ENCODE data around the gene IFT122. TPM values are rescaled to one million over a fixed set of nuclear protein-coding genes. Genes with fewer than 3 reads are reported as not detected.
A peak's percentile ranks its signal among the peaks of the same experiment; 100 is the strongest.

IFT122 gene
- total and polyA plus RNA-seq, 9 donors, result 20.8 to 58.1 (median 45.6) TPM

DNA sequence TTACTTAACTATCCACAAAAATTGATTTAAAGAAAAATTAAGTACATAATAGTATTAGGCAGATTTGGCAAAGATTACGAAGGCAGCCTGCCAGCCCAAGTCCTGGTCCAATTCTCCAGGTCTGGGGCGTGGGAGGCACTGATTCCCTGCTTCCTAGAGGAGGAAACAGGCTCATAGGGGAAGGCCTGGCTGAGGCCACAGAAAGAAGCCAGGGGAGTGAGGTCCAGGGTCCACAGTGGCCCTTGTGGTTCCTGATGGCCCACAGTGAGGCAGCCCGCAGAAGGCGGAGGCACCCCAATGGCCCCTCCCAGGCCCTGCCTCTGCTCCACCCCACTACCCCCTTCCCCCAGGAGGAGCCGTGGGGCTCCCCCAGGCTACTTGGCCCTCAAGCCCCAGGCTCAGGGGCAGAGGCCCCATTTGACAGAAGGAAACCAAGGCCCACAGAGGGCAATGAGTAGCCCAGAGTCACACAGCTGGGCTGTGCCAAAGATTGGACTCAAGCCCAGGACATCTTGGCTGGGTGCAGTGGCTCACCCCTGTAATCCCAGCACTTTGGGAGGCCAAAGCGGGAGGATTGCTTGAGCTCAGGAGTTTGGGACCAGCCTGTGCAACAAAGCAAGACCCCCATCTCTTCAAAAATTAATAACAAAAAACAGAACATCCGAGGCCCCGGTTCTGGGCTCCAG lies 124.0 kb downstream of the IFT122 start:
- intact Hi-C loops (cut with DNase I), result loop anchor here in 2 of 4 donors (5.0 to 10.0 kb wide), 3 partner anchors 33 to 72 kb away; no protein-coding TSS in a partner anchor
- WGBS, 3 donors, result 55 to 62% (median 62%) methylated on average over 7 to 8 of the region's 8 CpGs
- no peak overlapping the region for H3K4me3 ChIP-seq
- no peaks in the 10 kb centered on the region for H3K36me3 ChIP-seq
- no peaks in the 10 kb centered on the region for H3K27me3 ChIP-seq
- DNase-seq, result no peak
- H3K4me1 ChIP-seq (ENCODE audit: insufficient read depth), result peaks cover 24% of the 10 kb centered on the region
- no peak for TF ChIP-seq EP300 (IDR thresholded peaks at IDR 0.05)
- TF ChIP-seq, protein P1, sequence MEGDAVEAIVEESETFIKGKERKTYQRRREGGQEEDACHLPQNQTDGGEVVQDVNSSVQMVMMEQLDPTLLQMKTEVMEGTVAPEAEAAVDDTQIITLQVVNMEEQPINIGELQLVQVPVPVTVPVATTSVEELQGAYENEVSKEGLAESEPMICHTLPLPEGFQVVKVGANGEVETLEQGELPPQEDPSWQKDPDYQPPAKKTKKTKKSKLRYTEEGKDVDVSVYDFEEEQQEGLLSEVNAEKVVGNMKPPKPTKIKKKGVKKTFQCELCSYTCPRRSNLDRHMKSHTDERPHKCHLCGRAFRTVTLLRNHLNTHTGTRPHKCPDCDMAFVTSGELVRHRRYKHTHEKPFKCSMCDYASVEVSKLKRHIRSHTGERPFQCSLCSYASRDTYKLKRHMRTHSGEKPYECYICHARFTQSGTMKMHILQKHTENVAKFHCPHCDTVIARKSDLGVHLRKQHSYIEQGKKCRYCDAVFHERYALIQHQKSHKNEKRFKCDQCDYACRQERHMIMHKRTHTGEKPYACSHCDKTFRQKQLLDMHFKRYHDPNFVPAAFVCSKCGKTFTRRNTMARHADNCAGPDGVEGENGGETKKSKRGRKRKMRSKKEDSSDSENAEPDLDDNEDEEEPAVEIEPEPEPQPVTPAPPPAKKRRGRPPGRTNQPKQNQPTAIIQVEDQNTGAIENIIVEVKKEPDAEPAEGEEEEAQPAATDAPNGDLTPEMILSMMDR (IDR thresholded peaks at IDR 0.05), result no peak
- no peak for TF ChIP-seq POLR2A (IDR thresholded peaks at IDR 0.05)
- peak overlapping the region; percentile 39 to 49 for H3K27ac ChIP-seq
- H3K9me3 ChIP-seq, result no peaks in the 10 kb centered on the region

GRCh38 chr3:129564981-129565644 lies 125.1 kb downstream of the IFT122 start:
- Histone ChIP-seq H3K4me3 (no peak overlapping the region), H3K4me1 (ENCODE audit: insufficient read depth) (peaks cover 21% of the 10 kb centered on the region), H3K9me3 (no peaks in the 10 kb centered on the region), H3K27ac (no peak overlapping the region), H3K36me3 (no peaks in the 10 kb centered on the region), H3K27me3 (no peaks in the 10 kb centered on the region)
- WGBS, 3 donors, result 91 to 94% (median 93%) methylated on average over 21 of the region's 21 CpGs
- DNase-seq, result no peak
- intact Hi-C loops (cut with DNase I), result loop anchor here in 2 of 4 donors (5.0 to 10.0 kb wide), 3 partner anchors 32 to 73 kb away; no protein-coding TSS in a partner anchor
- TF ChIP-seq, protein P1 (IDR thresholded peaks at IDR 0.05), result no peak
- no peak for TF ChIP-seq EP300 (IDR thresholded peaks at IDR 0.05)
- TF ChIP-seq POLR2A (IDR thresholded peaks at IDR 0.05), result no peak

GRCh38 chr3:129565902-129566301 lies 125.9 kb downstream of the IFT122 start:
- peaks cover 17% of the 10 kb centered on the region for H3K4me1 ChIP-seq (ENCODE audit: insufficient read depth)
- H3K36me3 ChIP-seq, result no peaks in the 10 kb centered on the region
- intact Hi-C loops (cut with DNase I), result loop anchor here in 1 of 4 donors (10.0 kb wide), 1 partner anchor 71 kb away; no protein-coding TSS in a partner anchor
- H3K27me3 ChIP-seq, result no peaks in the 10 kb centered on the region
- no peak overlapping the region for H3K27ac ChIP-seq
- no peak for TF ChIP-seq POLR2A (IDR thresholded peaks at IDR 0.05)
- TF ChIP-seq, protein P1 (IDR thresholded peaks at IDR 0.05), result no peak
- TF ChIP-seq EP300 (IDR thresholded peaks at IDR 0.05), result no peak
- no peak for DNase-seq
- no peak overlapping the region for H3K4me3 ChIP-seq
- H3K9me3 ChIP-seq, result no peaks in the 10 kb centered on the region
- WGBS, 3 donors, result 92 to 97% (median 96%) methylated on average over 7 of the region's 7 CpGs

DNA sequence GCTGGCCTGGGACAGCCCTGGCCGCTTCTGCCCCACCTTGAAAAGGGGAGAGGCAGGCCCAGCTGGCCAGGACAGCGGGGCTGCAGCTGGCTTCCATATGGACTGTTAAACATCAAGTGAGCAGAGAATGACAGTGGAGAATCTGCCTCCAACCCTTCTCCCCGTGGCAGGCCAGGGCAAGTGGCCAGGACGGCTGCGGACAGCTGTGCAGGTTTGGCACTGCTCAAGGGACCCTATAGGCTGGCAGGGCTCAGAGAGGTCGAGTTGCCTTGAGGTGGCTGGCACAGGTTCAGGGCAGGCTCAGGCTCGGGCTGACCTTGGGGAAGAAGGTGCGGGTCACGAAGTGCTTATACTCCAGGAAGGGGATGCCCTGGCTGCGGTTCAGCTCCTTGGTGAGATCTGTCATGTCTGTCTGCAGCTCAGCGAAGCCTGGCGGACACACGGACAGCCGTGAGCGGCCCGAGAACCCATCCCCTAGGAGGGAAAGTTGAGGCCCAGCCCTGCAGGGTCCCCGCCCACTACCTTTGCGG lies 127.2 kb downstream of the IFT122 start:
- Histone ChIP-seq H3K4me1 (ENCODE audit: insufficient read depth) (peaks cover 9% of the 10 kb centered on the region), H3K4me3 (no peak overlapping the region), H3K36me3 (no peaks in the 10 kb centered on the region), H3K27ac (no peak overlapping the region), H3K27me3 (no peaks in the 10 kb centered on the region), H3K9me3 (no peaks in the 10 kb centered on the region)
- peak in 3 of 5 donors; percentile 49 to 65 (median 57) for DNase-seq
- TF ChIP-seq, protein P1 (IDR thresholded peaks at IDR 0.05), result no peak
- TF ChIP-seq EP300 (IDR thresholded peaks at IDR 0.05) (no peak), POLR2A (IDR thresholded peaks at IDR 0.05) (no peak)
- intact Hi-C loops (cut with DNase I), result loop anchor here in 1 of 4 donors (10.0 kb wide), 1 partner anchor 72 kb away; no protein-coding TSS in a partner anchor
- WGBS, 3 donors, result 21 to 48% (median 44%) methylated on average over 17 to 18 of the region's 18 CpGs
